Measurements from ENCODE around the gene GSK3A.

DNA sequence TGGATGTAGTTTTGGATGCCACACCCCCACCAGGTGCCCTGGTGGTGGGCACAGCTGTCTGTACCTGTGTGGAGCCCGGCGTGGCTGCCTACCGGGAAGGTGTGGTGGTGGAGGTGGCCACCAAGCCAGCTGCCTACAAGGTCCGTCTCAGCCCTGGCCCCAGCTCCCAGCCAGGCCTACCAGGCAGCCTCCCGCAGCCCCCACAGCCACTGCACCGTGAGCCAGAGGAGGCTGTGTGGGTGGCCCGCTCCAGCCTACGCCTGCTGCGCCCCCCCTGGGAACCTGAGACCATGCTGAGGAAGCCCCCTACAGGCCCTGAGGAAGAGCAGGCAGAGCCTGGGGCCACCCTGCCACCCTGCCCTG is 30.1 kb upstream of the GSK3A start:
- TF ChIP-seq, protein P1, sequence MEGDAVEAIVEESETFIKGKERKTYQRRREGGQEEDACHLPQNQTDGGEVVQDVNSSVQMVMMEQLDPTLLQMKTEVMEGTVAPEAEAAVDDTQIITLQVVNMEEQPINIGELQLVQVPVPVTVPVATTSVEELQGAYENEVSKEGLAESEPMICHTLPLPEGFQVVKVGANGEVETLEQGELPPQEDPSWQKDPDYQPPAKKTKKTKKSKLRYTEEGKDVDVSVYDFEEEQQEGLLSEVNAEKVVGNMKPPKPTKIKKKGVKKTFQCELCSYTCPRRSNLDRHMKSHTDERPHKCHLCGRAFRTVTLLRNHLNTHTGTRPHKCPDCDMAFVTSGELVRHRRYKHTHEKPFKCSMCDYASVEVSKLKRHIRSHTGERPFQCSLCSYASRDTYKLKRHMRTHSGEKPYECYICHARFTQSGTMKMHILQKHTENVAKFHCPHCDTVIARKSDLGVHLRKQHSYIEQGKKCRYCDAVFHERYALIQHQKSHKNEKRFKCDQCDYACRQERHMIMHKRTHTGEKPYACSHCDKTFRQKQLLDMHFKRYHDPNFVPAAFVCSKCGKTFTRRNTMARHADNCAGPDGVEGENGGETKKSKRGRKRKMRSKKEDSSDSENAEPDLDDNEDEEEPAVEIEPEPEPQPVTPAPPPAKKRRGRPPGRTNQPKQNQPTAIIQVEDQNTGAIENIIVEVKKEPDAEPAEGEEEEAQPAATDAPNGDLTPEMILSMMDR (IDR thresholded peaks at IDR 0.05; ENCODE audit: poor library complexity), result no peak
- TF ChIP-seq EZH2 (IDR thresholded peaks at IDR 0.05; ENCODE audit: borderline replicate concordance), result no peak
- TF ChIP-seq EZH2phosphoT487 (IDR thresholded peaks at IDR 0.05; ENCODE audit: low read depth, severe bottlenecking, unreplicated experiment), result no peak
